NCI-H2029 (cell line): Measurements from ENCODE around the gene BMERB1.
"Not testable (repeated sequence)": the region's sequence is repeated elsewhere in the genome, so short reads cannot be mapped to it uniquely, and the experiment has no call there.

Experiments
- DNase-seq: peaks from one replicate; lab custom pipeline; 2025; lab: John Stamatoyannopoulos, UW

Gene BMERB1

DNA sequence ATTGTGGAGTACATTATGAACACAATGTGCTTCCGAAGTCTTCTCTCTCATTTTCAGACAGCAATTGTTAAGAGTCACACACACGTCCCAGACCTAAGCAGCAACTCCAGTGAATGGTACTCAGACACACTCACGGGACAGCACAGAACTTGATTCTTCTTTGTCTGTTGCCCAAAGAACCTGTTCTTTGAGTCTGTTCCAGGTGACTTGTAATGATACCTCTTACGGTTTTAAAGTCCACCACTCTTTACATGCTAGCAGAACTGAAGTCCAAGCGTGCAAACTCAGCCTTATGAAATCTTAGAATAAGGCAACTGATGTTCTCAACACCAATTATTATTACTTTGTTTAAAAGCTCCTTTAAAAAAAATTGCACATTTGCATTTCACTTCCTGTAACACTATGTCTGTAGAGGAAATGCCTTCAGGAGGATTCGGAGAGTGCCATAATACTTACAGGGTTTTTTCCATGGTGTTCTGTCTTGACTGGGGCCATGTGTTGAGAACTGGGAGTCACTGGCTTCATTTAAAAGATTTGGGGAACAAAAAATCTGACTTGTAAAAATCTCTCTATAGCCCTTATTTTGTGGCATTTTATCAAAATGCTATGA lies 160.4 kb downstream of the BMERB1 start:
- DNase-seq: no peak

- DNase-seq: no peak
These were observed 162.7 kb downstream of the BMERB1 start for GRCh38 chr16:15597135-15597534.

GRCh38 chr16:15597822-15598647 lies 163.6 kb downstream of the BMERB1 start:
- no peak for DNase-seq

- DNase-seq: no peak
These were observed 164.3 kb downstream of the BMERB1 start for GRCh38 chr16:15598648-15599190.

GRCh38 chr16:15599303-15600070 lies 165.1 kb downstream of the BMERB1 start:
- no peak for DNase-seq

DNA sequence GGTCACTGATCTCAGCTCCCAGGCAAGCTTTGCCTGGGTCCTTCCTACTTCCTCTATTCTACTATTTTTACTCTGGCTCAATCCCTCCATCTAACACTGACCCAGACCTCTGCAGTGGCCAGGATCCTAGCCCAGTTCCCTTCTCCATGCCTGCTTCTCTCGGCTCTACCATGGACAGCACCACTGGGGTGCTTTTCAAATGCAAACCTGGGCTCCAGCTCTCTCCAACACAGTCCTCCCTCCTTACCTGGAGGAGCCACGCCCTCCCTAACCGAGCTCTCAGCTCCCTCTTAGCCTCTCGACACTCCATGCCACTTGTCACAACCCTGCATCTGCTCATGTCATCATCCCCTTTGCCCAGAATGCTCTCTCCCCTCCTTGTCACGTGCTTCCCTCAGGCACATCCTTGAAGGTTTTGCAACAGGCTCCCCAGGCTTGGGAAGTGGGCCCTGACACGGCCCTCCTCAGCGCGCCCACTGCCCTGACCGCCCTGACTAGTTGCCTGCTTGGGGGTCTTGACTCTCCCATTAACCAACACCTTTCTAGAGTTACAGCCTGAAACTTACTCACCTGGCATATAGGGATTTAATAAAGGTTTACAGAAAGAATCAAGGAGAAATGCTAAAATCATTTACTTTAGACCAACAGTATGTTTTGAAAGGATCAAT lies 167.0 kb downstream of the BMERB1 start:
- DNase-seq: no peak

GRCh38 chr16:15602285-15603044 lies 168.1 kb downstream of the BMERB1 start:
- no peak for DNase-seq

DNA sequence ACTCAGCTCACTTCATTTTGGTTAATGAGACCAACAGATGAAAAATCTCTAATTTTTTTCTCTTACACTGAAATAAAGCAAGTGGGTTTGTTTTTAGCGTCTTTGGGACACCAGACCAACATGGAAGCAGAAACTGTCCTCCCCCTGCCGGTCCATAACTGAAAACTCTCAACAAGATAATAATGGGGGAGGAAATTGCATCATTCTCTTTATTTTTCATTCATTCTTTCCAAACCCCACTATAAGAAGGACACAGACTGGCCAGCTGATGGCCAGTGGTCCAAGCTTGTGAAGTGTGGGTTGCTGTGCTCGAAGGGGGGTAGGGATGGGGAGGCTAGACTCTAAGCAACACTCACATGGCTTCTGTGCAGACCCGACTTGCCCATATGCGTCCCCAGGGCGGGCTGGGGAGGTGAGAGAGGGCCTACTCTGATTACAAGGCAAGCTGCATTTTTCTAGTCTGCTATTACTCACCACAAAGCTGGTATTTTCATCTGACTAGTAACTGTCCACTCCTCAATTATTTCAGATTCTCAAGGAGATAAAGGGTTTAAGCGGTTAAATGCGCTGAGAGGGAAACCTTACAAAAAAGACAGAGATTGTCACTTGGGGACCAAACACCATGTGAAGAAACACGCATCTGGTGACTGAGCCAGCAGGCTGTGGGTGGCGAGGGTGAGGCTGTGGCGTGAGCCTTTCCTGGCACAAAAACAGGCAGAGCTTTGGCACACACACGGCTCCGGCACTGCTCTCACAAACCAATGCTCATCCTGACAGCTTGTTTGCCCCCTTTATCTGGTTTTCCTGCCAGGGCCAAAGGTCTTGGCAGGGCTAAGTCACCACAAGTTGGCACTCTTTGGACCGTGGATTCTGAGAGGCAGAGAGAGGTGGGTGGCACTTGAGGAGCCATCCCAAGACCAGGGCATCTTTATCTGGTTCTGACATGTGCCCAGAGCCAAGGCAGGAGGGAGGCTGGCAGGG lies 170.4 kb downstream of the BMERB1 start:
- DNase-seq: no peak

DNA sequence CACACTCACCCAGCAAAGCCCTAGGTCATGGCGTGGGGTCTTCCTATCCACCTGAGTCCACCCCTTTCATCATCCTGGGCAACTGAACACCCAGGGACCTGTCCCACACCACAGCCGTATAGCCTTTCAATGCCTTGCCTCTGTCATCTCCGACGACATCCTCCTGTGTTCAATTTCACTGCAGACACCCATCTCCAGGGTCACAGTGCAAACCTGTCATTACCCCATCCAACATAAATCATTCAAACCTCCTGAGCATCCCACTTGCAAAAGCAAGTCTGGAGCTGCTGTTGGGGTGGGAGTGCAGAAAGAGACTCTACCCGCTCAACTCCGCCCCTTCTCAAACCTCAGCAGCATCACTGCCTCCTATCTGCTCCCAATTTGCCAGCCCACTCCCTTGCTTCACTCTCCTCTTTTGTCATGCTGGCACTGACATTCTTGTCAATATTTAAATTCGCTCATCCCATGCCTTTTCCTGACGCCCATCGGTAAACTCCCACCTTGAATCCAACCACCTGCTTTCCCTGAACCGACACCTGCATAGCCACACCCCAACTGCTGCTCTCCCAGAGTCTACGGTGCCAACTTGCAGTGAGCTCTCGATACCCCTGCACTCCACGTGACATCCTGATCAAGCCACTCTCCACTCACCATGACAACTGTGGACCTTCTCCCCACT lies 171.6 kb downstream of the BMERB1 start:
- DNase-seq: no peak

- DNase-seq: no peak
These were observed 172.3 kb downstream of the BMERB1 start for GRCh38 chr16:15606518-15607220.

DNA sequence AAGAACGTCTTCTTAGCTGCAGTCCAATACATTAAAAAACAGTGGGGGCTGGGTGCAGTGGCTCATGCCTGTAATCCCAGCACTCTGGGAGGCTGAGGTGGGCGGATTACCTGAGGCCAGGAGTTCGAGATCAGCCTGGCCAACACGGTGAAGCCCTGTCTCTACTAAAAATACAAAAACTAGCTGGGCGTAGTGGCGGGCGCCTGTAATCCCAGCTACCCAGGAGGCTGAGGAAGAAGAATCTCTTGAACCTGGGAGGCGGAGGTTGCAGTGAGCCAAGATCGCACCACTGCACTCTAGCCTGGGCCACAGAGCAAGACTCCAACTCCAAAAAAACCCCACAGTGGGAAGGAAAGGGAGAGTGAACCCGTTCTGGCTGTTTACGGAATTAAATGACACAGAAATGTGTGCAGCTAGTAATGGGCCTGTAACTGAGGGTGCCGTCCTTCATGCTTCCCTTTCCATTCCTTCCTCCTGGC lies 172.9 kb downstream of the BMERB1 start:
- DNase-seq: not testable (repeated sequence)

DNA sequence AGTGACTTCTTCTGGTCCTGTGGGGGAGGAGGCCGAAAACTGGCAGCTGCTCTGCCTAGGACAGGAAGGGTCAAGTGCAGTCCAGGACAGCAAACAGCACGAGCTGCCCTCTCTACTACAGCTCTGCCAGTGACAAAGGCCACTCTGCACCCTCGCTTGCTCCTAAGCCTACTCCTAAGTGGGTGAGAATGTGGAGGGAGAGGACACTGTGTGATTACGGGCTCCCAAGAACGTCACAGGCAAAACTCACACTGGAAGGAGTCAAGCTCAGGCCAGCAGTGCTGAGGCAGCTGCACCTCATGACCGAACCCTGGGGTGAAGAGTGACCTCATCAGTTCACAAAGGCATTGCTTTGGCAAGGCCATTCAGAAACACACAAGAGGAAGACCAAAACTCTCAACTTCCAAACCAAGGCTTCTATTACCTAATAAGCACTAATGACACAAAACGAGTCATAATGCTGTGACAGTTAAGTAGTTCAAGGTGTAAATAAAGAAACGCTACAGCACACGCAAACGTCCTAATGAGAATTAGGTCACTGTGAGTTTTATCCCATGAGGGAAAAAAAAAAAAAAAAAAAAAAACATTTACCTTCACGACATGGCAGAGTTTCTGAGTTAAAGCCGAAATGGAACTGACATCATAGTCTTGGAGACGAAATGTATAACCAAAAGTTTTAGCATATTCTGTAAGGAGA lies 173.5 kb downstream of the BMERB1 start:
- no peak for DNase-seq

DNA sequence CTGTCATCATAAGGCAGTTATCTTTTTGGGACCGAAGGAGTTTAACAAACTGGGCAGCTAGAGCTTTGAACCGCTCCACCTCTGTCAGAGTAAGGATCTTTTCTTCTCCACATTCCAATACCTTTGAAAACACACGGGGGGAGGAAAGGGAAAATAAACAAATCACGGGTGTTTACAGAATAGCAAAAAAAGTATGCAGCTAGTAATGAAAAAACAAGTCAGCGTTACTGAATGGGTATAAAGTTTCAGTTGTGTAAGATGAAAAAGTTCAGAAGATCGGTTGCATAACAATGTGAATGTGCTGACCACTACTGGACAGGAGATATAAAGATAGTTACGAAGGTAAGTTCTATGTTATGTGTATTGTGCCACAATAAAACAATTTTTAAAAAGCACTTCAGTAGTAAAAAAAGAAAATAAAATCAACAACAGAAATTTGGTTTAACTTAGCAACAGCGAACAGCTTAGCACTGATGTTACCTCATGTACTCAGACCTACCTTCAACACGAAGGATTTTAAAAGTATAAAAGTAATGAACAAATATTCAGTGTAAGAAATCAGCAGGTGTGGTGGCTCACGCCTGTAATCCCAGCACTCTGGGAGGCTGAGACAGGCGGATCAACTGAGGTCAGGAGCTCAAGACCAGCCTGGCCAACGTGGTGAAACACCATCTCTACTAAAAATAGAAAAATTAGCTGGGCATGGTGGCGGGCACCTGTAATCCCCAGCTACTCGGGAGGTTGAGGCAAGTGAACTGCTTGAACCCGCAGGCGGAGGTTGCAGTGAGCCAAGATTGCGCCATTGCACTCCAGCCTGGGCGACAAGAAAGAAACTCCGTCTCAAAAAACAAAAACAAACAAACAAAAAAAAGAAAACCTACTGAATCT lies 174.3 kb downstream of the BMERB1 start:
- no peak for DNase-seq

DNA sequence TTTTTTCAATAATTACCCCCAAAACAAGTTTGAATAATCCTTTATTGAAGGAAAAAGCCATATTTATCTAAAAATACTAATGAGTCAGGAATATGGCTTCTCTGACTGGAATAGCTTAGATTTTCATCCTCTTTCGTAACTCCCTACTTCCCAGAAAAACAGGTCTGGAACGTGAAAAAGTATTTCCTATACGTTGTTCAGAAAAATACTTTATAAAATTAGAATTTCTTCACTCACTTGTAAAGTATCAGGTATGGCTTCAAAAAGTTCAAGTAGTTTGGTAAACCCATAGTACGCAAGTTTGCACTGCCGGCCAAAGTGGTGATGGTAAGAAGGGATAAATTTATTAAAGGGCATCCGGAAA lies 174.9 kb downstream of the BMERB1 start:
- no peak for DNase-seq

GRCh38 chr16:15610369-15610871 lies 176.0 kb downstream of the BMERB1 start:
- DNase-seq: no peak

- DNase-seq: no peak
These were observed 177.2 kb downstream of the BMERB1 start for GRCh38 chr16:15611610-15612009.

- no peak for DNase-seq
These were observed 179.3 kb downstream of the BMERB1 start for GRCh38 chr16:15613676-15614075.
